GM18507 (cell line): ENCODE results near the gene MAGI3.
"Not testable (repeated sequence)": the region's sequence is repeated elsewhere in the genome, so short reads cannot be mapped to it uniquely, and the experiment has no call there.

ENCODE experiments used
- DNase-seq: peaks from one replicate; pipeline ENCODE4 v3.0.0; 2011; ENCODE audit warnings: low read depth; ENCODE audit not compliant: insufficient read length; ENCODE audit errors: extremely low spot score
- FAIRE-seq: peaks from 2 replicates; lab custom pipeline; 2011; peaks lifted over from hg19 to GRCh38; lab: Jason Lieb, UNC

Gene MAGI3

DNA sequence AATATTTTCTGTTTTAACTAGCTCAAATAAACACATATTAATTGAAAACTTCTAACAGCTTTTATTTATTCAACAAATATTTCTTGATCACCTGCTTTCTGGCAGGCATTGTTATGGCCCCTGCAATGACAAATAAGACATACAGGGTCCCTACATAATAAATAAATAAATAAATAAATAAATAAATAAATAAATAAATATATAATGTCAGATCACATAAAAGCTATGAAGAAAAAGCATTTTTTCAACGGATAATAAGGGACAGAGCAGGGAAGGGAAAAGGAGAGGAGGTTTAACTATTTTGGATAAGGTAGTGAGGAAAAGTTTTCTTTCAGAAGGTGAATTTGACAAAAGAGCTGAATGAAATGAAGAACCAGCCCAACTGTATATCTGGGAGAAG lies 115.0 kb downstream of the MAGI3 start:
- DNase-seq = no peak
- no peak for FAIRE-seq

DNA sequence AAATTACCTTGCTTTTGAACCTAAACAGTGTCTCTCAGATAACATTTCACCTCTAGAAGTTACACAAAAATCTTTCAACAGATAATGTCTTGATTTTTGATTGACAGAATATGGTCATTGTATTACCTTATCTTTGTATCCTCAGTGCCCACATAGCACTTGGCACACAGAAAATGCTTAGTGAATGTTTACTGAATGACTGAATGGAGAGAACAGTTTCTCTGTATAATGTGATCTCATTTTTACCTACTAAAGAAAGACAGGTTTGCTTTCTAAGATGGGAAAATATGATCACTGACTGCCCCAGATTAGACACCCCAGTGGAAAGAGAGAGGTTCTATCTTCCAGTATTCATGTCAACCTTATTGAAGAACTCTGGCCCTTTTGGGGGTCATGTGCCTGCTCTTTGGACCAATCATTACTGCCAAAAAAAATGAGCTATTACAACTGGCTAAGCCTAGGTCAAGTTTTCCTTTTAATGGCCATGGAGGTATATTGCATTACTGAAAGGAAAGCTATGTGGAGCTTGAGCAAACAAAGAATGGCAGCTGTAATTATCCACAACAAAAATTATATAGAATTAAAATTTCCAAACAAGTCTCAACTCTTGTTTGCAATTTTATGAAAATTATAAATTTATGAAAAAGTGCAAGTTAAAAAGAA lies 117.4 kb downstream of the MAGI3 start:
- DNase-seq (no peak), FAIRE-seq (no peak)

GRCh38 chr1:113508364-113509164 lies 118.2 kb downstream of the MAGI3 start:
- DNase-seq (no peak), FAIRE-seq (no peak)

DNA sequence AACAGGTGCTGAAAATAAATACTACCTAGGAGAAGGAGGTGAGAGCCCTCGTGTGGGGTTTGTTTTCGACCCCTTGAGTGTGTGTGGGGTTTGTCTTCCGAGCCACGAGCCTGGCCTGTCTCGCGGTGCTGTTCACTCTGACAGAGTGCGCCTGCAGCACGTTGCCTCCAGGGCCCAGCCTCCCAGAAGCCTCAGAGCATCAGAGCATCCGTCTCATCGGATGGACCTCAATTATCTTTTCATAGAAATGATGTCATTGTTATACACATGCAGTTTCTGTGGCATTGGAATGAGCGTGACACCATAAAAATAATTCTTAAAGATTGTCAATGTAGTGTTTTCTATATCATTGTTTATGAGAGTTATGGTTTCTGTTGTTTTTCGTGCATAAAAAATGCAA lies 119.5 kb downstream of the MAGI3 start:
- not testable (repeated sequence) for FAIRE-seq, DNase-seq

- FAIRE-seq = no peak
- no peak for DNase-seq
Measured at GRCh38 chr1:113511269-113511668, 121.0 kb downstream of the MAGI3 start.

DNA sequence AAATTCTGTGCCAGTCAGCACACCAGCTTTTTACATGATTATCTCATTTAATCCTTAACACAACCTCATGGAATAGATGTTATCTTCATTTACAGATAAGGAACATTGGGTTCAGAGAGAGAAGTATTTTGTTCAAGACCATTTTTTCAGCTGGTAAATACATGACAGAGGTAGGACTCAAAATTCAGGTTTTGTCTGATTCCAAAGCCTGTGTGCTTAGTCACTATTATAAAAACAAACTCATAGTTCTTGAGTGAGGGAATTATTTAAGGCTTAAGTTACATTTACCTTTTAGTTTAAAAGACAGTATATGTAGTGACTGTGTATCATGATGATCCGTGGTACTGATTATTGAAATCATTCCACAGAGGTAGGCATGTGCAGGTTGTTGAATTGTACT lies 125.2 kb downstream of the MAGI3 start:
- FAIRE-seq (no peak), DNase-seq (no peak)

- FAIRE-seq = no peak
Measured at GRCh38 chr1:113517346-113517745, 127.0 kb downstream of the MAGI3 start.

DNA sequence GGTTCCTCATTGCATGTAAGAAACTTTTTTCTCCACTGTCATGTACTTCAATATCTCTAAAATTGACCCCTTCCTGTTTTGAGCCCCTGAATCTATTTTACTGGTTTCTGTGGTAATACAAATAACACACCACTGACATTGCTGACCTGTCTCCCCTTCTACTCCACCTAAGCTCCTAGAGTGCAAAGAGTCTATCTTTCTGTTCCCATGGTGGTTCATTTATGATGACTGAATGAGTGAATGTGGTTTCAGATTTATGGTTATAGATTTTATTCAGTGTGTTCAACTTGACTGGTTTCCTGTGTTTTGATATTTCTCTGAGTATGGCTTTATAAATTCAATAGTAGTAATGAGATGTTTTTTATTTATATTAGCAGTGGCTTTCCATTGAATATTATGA lies 127.7 kb downstream of the MAGI3 start:
- DNase-seq (no peak), FAIRE-seq (no peak)

More at GRCh38 chr1:113517346-113517745, 127.0 kb downstream of the MAGI3 start:
- no peak for DNase-seq

DNA sequence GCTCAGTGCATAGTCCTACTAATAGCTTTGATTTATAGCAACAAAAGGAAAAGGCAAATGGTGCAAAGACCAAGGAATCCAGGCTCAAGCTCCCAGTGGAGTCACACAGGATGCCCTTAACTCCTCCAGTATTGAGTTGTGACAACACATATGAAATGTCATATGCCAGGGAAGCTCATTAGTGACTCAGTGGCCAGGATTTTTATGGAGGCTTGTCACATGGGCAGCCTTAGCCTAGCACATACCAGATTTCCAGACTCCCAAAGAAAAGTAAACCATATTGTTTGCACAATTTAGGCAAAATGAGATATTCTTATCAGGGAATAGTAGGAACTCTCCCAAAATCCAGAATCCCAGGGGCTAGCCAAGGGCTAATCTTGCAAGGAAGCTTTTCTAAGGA lies 129.2 kb downstream of the MAGI3 start:
- FAIRE-seq (no peak), DNase-seq (no peak)

GRCh38 chr1:113530021-113530420 lies 139.7 kb downstream of the MAGI3 start:
- DNase-seq (no peak), FAIRE-seq (no peak)

DNA sequence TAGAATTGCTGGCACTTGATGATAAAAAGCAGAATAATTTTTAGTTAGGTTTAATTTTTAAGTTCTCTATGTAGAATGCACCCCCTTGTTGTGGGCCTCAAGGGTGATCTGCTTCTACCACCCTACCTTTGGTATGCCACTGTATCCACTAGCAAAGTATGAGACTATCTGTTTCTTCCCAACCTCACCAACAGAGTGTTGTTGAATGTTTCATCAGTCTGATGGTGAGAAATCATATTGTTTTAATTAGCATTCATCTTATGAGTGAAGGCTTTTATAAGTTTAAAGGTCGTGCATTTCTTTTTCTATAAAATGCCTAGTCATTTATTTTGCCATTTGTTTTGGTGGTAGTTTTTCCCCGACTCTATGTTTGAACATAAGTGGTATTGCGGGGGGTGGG lies 141.0 kb downstream of the MAGI3 start:
- no peak for DNase-seq
- no peak for FAIRE-seq

GRCh38 chr1:113533061-113533460 lies 142.7 kb downstream of the MAGI3 start:
- DNase-seq = no peak
- no peak for FAIRE-seq

- FAIRE-seq = no peak
- DNase-seq = no peak
Measured at GRCh38 chr1:113534130-113534817, 144.0 kb downstream of the MAGI3 start.

DNA sequence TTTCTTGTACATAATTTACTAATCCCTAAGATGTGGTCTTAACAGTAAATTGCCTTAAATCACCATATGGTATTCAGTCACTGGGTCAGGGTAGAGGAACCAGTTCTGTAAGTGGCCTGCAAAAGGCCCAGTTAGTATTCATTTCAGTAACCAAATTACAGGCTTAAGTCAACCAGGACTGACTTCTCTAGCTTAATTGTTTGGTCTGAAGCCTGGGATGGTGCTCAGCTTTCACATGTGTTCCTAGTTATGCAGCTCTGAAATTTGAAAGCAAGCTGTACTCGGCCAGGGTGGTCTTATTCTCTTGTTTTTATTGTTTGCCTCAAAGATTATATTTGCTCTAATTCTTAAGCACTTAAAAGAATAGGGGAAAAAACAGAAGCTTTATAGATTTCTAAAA lies 144.6 kb downstream of the MAGI3 start:
- DNase-seq = no peak

GRCh38 chr1:113536182-113536780 lies 146.0 kb downstream of the MAGI3 start:
- FAIRE-seq = no peak
- DNase-seq = no peak

More for the DNA sequence above, 144.6 kb downstream of the MAGI3 start:
- no peak for FAIRE-seq

DNA sequence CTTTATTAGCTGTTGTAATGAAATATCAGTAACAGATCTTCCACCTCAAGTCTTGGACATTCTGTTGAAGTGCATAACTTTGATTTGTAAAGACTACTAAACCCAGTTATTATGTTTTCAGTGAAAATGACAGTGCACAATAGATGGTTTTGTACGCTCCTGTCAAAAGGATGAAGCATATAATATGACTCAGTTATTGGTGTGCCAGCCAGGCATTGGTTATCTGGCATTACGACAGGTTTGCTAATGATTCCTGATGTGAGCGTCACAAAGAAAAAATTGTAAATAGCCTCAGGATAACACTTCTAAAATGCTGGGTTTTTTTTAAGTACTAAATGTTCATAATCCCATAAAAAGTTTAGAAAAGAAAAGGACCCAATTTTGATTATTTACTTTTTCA lies 147.9 kb downstream of the MAGI3 start:
- no peak for FAIRE-seq
- no peak for DNase-seq

- DNase-seq = no peak
- no peak for FAIRE-seq
Measured at GRCh38 chr1:113540335-113540734, 150.0 kb downstream of the MAGI3 start.

- FAIRE-seq = no peak
Measured at GRCh38 chr1:113541106-113541505, 150.8 kb downstream of the MAGI3 start.

DNA sequence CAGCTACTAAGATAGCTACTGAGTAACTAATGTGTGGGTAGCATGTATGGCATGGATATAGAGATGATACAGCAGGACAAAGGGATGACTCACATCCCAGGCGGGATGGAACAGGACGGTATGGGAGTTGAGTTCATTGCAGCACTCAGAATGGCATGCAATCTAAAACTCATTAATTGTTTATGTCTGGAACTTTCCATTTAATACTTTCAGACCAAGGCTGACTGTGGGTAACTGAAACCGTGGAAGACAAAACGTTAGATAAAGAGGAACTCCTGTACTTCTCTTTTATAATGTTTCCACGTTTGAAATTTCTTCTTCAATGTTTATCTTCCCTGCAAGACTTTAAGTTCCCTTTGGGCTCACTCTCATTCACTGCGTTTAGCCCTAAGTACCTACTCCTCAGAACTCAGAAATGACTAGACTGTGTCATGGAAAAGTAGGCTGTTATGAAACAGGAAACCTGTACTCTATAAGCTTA lies 151.9 kb downstream of the MAGI3 start:
- FAIRE-seq = no peak
- DNase-seq = no peak

More at GRCh38 chr1:113541106-113541505, 150.8 kb downstream of the MAGI3 start:
- no peak for DNase-seq

GRCh38 chr1:113543110-113543509 lies 152.8 kb downstream of the MAGI3 start:
- FAIRE-seq (no peak), DNase-seq (no peak)
